Mucosa of descending colon (tissue), 3 donors: ENCODE measurements around the gene ARFRP1. TPM values are rescaled to one million over a fixed set of nuclear protein-coding genes. Genes with fewer than 3 reads are reported as not detected.

Source experiments
- ATAC-seq: fragments of 200-7000 bp; cut with Tn5 transposase; one replicate; pipeline ENCODE4 v1.9.1; 2020; ENCODE audit warnings: mild to moderate bottlenecking, moderate library complexity
- DNase-seq, 3 donors: peaks; one replicate each; pipeline ENCODE4 v3.0.0-alpha.2; 2020
- H3K36me3 ChIP-seq: fragments of 200-600 bp; one replicate; pipeline ENCODE4 v1.8.0; 2021; ENCODE audit warnings: low read depth, mild to moderate bottlenecking
- H3K4me1 ChIP-seq: fragments of 200-600 bp; one replicate; pipeline ENCODE4 v1.8.0; 2021; ENCODE audit warnings: low read depth, mild to moderate bottlenecking
- H3K4me3 ChIP-seq: fragments of 200-600 bp; one replicate; pipeline ENCODE4 v1.8.0; 2021; ENCODE audit warnings: mild to moderate bottlenecking
- H3K9me3 ChIP-seq: fragments of 200-600 bp; one replicate; pipeline ENCODE4 v1.8.0; 2021; ENCODE audit warnings: mild to moderate bottlenecking
- intact Hi-C, 2 donors: fragments of 100-400 bp; cut with DNase I in 1 of 2; cut with micrococcal nuclease in 1 of 2; formaldehyde crosslinking; loops; one replicate each; pipeline versions ENCODE4 v1.11.0 to v1.11.1; 2022; cut with DNase I, micrococcal nuclease
- total RNA-seq, 3 donors: library from RNA; stranded (reverse); fragmentation: NEBNext Ultra II Directional in 2 of 3; extraction: Animal tissue kit (Norgen Biotek cat#: 25700) in 2 of 3; gene quantifications; one replicate each; pipeline versions ENCODE4 v1.2.1 to v1.2.4, GENCODE V29; 2021 to 2023
- TF ChIP-seq, protein P1 (sequence below): fragments of 200-600 bp; IDR thresholded peaks from one replicate; pipeline ENCODE4 v1.8.0; 2022; ENCODE audit warnings: antibody characterized with exemption, mild to moderate bottlenecking
- donor health status: DM: no; HTN: no; CAD: no; lungs with moderate emphysema.
- donor health status: DM: no; HTN: no; CAD: no.
- donor health status: DM: no; HTN: yes; CAD: no.

The ARFRP1 gene
- total RNA-seq, 3 donors from 2014 or later, result 64.5 to 69.7 (median 68.6) TPM

GRCh38 chr20:63658749-63659187 is 49.0 kb downstream of the ARFRP1 start:
- peaks cover 18% of the 10 kb centered on the region for H3K4me1 ChIP-seq
- H3K36me3 ChIP-seq, result no peaks in the 10 kb centered on the region
- TF ChIP-seq, protein P1, sequence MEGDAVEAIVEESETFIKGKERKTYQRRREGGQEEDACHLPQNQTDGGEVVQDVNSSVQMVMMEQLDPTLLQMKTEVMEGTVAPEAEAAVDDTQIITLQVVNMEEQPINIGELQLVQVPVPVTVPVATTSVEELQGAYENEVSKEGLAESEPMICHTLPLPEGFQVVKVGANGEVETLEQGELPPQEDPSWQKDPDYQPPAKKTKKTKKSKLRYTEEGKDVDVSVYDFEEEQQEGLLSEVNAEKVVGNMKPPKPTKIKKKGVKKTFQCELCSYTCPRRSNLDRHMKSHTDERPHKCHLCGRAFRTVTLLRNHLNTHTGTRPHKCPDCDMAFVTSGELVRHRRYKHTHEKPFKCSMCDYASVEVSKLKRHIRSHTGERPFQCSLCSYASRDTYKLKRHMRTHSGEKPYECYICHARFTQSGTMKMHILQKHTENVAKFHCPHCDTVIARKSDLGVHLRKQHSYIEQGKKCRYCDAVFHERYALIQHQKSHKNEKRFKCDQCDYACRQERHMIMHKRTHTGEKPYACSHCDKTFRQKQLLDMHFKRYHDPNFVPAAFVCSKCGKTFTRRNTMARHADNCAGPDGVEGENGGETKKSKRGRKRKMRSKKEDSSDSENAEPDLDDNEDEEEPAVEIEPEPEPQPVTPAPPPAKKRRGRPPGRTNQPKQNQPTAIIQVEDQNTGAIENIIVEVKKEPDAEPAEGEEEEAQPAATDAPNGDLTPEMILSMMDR, result no peak
- no peaks in the 10 kb centered on the region for H3K9me3 ChIP-seq
- ATAC-seq (peak; percentile 68), DNase-seq (peak in 1 of 3 donors; percentile 77)
- intact Hi-C loops, result no loop called here
- H3K4me3 ChIP-seq, result peak overlapping the region; percentile 50

DNA sequence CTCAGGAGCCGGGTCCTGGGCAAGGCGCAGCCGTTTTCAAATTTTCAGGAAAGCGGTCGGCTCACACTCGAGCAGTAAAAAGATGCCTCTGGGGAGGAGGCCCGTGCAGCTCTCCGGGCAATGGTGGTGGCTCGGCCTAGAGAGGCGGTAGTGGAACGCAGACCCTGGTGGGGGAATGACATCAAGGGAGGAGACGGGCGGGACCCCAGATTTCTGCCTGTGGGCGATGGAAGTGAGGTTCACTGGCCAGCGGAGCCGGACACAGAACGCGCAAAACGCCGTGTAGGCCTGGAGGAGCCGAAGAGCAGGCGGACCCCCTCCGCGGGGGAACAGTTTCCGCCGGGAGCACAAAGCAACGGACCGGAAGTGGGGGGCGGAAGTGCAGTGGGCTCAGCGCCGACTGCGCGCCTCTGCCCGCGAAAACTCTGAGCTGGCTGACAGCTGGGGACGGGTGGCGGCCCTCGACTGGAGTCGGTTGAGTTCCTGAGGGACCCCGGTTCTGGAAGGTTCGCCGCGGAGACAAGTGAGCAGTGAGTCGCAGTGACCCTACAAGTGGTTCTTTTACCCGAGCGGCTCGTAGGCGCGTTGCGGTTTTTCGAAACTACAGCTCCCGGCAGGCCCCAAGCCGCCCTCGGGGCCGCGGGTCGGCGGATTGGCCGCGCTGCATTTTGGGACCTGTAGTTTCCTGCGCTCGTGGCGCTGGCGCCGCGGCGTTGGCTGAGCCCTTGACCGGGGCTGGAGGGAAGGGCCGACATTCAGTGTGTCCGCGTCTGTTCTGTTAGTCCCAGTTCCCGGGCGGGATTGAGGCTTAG is 49.6 kb downstream of the ARFRP1 start, which contains the start of gene RTEL1:
Gene RTEL1, plus strand, starts transcription at position 376 of the 812 bp plus-strand sequence. CDS start 1,091 bp downstream, outside the sequence.
- Histone ChIP-seq H3K9me3 (no peaks in the 10 kb centered on the region), H3K4me1 (peaks cover 21% of the 10 kb centered on the region), H3K4me3 (peak within 1 kb of the TSS; percentile 50), H3K36me3 (no peaks in the 10 kb centered on the region)
- ATAC-seq (peak; percentile 96), DNase-seq (peak; percentile 92 to 94 (median 94))
- TF ChIP-seq, protein P1, result no peak
- intact Hi-C loops, result no loop called here

DNA sequence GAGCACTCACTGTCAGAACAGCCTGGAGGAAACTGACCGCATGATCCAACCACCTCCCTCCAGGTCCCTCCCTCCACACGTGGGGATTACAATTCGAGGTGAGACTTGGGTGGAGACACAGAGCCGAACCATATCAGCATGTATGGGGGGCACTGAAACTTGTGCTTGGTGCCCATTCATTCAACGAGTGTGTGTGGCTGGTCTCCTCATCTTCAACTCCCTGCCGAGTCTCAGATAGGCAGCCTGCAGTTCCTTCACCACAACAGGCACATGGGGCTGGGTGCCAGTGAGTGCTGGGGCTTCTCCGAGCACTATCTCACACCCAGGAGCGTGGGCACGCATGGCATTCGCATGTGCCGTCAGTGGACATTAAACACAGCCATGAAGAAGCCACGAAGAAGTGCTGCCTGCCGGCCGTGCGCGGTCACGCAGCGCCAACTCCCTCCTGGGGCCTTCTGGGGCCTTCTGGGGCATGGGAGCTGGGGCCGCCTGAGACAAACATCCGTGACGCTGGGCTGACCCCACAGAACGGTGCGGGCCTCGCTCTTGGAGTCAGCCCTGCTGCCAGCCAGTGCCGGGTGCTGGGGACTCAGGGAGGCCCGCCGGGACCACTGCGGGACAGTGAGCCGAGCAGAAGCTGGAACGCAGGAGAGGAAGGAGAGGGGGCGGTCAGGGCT is 50.4 kb downstream of the ARFRP1 start:
- DNase-seq (peak in 1 of 3 donors; percentile 36), ATAC-seq (no peak)
- intact Hi-C loops, result no loop called here
- Histone ChIP-seq H3K36me3 (no peaks in the 10 kb centered on the region), H3K4me1 (peaks cover 26% of the 10 kb centered on the region), H3K4me3 (no peak overlapping the region), H3K9me3 (no peaks in the 10 kb centered on the region)
- TF ChIP-seq, protein P1, result no peak

DNA sequence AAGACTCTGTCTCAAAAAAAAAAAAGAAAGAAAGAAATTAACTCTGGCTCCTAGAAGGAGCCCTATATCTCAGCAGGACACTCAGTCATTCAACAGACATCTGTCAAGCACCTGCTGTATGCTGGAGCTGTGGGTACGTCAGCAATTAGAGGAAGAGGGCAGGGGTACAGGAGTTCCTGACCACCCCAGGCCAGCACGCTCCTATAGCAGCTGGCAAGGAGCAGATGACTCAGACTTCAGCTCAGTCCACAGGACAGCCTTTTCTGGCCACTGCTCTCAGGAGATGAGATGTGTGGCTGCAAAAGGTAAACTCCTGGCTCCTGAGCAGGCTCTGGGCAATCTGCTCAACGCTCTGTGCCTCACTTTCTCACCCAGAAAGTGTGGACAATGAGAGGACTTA is 51.3 kb downstream of the ARFRP1 start:
- DNase-seq (no peak), ATAC-seq (no peak)
- intact Hi-C loops, result no loop called here
- H3K4me1 ChIP-seq, result peaks cover 30% of the 10 kb centered on the region
- no peaks in the 10 kb centered on the region for H3K36me3 ChIP-seq
- H3K9me3 ChIP-seq, result no peaks in the 10 kb centered on the region
- no peak overlapping the region for H3K4me3 ChIP-seq
- TF ChIP-seq, protein P1, result no peak

GRCh38 chr20:63655249-63655648 is 52.5 kb downstream of the ARFRP1 start:
- peaks cover 30% of the 10 kb centered on the region for H3K4me1 ChIP-seq
- no peak for ATAC-seq

More at GRCh38 chr20:63655249-63655648, 52.5 kb downstream of the ARFRP1 start:
- intact Hi-C loops, result no loop called here
- no peak overlapping the region for H3K4me3 ChIP-seq
- H3K36me3 ChIP-seq, result no peaks in the 10 kb centered on the region
- TF ChIP-seq, protein P1, result no peak
- H3K9me3 ChIP-seq, result no peaks in the 10 kb centered on the region
- no peak for DNase-seq
